Right ventricle myocardium superior (tissue), 1 donor: ENCODE results near the gene SEC22C. TPM values are rescaled to one million over a fixed set of nuclear protein-coding genes. Genes with fewer than 3 reads are reported as not detected.

Experiments used
- ATAC-seq: fragments of 200-7000 bp; cut with Tn5 transposase; one replicate; pipeline ENCODE4 v1.9.1; 2020; ENCODE audit warnings: mild to moderate bottlenecking; ENCODE audit not compliant: poor library complexity
- DNase-seq: peaks from one replicate; pipeline ENCODE4 v3.0.0-alpha.2; 2020
- intact Hi-C: fragments of 100-400 bp; cut with DNase I; formaldehyde crosslinking; loops from one replicate; pipeline ENCODE4 v1.11.2; 2022
- total RNA-seq: library from RNA; stranded (reverse); fragmentation: NEBNext Ultra II Directional; extraction: Animal tissue kit (Norgen Biotek cat#: 25700); gene quantifications from one replicate; pipeline ENCODE4 v1.2.1, GENCODE V29; 2021
- donor health status: DM: no; HTN: yes; CAD: no; lungs with severe emphysema.

The SEC22C gene
- total RNA-seq, 1 donor from 2014 or later, result 21.6 TPM

GRCh38 chr3:42545284-42545900 lies 36.4 kb downstream of the SEC22C start:
- intact Hi-C loops, result loop anchor here (10.0 kb wide), 1 partner anchor 311 kb away; no protein-coding TSS in a partner anchor
- peak; percentile 14 for ATAC-seq
- DNase-seq, result no peak

GRCh38 chr3:42544492-42545283 lies 37.1 kb downstream of the SEC22C start:
- peak; percentile 52 for ATAC-seq
- intact Hi-C loops, result loop anchor here (5.0 to 10.0 kb wide), 2 partner anchors 42 to 310 kb away; partner anchors contain the start of gene VIPR1
- no peak for DNase-seq

- DNase-seq (no peak), ATAC-seq (peak; percentile 9)
- intact Hi-C loops, result loop anchor here (5.0 to 10.0 kb wide), 2 partner anchors 39 to 306 kb away; partner anchors contain the start of gene VIPR1
Measured at GRCh38 chr3:42541079-42541478, 40.7 kb downstream of the SEC22C start.

- intact Hi-C loops, result loop anchor here (5.0 to 10.0 kb wide), 2 partner anchors 38 to 305 kb away; partner anchors contain the start of gene VIPR1
- no peak for DNase-seq
- ATAC-seq, result peak; percentile 44
Measured at GRCh38 chr3:42539871-42540714, 41.7 kb downstream of the SEC22C start.

GRCh38 chr3:42537350-42537749 lies 44.4 kb downstream of the SEC22C start:
- ATAC-seq, result no peak
- intact Hi-C loops, result no loop called here
- DNase-seq, result no peak

GRCh38 chr3:42535981-42536784 lies 45.6 kb downstream of the SEC22C start:
- DNase-seq (no peak), ATAC-seq (peak; percentile 48)
- intact Hi-C loops, result no loop called here

- DNase-seq (no peak), ATAC-seq (no peak)
- intact Hi-C loops, result no loop called here
Measured at GRCh38 chr3:42533161-42533897, 48.4 kb downstream of the SEC22C start.

GRCh38 chr3:42532229-42532628 lies 49.5 kb downstream of the SEC22C start:
- intact Hi-C loops, result no loop called here
- no peak for DNase-seq
- no peak for ATAC-seq

GRCh38 chr3:42531470-42531869 lies 50.3 kb downstream of the SEC22C start:
- ATAC-seq, result no peak
- no peak for DNase-seq
- intact Hi-C loops, result no loop called here

GRCh38 chr3:42530073-42530472 lies 51.7 kb downstream of the SEC22C start:
- intact Hi-C loops, result no loop called here
- no peak for DNase-seq
- no peak for ATAC-seq

GRCh38 chr3:42529468-42529867 lies 52.3 kb downstream of the SEC22C start:
- ATAC-seq (peak; percentile 73), DNase-seq (peak; percentile 53)
- intact Hi-C loops, result no loop called here

GRCh38 chr3:42527368-42527917 lies 54.3 kb downstream of the SEC22C start:
- ATAC-seq, result no peak
- intact Hi-C loops, result no loop called here

GRCh38 chr3:42526616-42527367 lies 55.0 kb downstream of the SEC22C start:
- peak; percentile 26 for DNase-seq

More at GRCh38 chr3:42527368-42527917, 54.3 kb downstream of the SEC22C start:
- DNase-seq, result peak; percentile 21

GRCh38 chr3:42525736-42526345 lies 55.9 kb downstream of the SEC22C start:
- DNase-seq, result no peak
- ATAC-seq, result no peak
- intact Hi-C loops, result no loop called here

More at GRCh38 chr3:42526616-42527367, 55.0 kb downstream of the SEC22C start:
- intact Hi-C loops, result no loop called here
- no peak for ATAC-seq

GRCh38 chr3:42525212-42525611 lies 56.6 kb downstream of the SEC22C start:
- intact Hi-C loops, result no loop called here
- ATAC-seq, result no peak
- DNase-seq, result no peak

GRCh38 chr3:42524751-42525150 lies 57.0 kb downstream of the SEC22C start:
- DNase-seq, result no peak
- intact Hi-C loops, result no loop called here
- no peak for ATAC-seq
